NOMO-1 treated with dmso at 0.1 percent for 144 hours (cell line): ENCODE measurements around the gene TFIP11.
"Not testable (repeated sequence)": the region's sequence is repeated elsewhere in the genome, so short reads cannot be mapped to it uniquely, and the experiment has no call there.

Experiments
- DNase-seq: peaks from one replicate; lab custom pipeline; 2025; ENCODE audit not compliant: unreplicated experiment; lab: John Stamatoyannopoulos, UW

The TFIP11 gene

DNA sequence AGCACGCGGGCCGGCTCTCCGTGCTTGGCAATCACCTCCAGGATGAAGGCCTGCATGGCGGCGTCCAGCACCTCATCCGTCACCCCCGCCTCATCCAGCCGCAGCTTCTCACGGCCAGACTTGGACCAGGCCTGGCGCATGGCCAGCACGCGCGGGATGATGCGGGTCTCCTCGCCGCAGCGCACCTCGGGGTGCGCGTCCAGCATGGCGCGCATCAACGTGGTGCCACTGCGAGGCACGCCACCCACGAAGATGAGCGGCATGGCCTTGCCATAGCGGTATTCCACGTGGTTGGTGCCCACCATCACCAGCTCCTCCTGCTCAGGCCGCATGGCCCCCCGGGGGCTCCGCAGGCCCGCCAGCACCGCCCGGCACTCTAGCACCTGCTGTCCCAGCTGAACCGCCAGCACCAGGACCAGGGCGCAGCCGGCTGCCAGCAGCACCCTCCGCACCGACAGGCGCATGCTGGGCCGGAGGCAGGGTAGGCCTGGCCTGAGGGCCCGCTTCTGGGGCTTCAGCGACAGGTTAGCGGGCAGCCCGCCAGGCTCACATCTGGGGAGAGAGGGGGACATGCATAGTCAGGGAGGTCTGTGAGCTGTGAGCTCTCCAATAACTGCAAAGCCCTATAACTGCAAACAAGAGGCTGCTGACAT lies 29.0 kb upstream of the TFIP11 start:
- no peak for DNase-seq

- no peak for DNase-seq
Observed at GRCh38 chr22:26540119-26540518, 27.8 kb upstream of the TFIP11 start.

GRCh38 chr22:26536762-26537134 lies 24.5 kb upstream of the TFIP11 start:
- DNase-seq = no peak

- DNase-seq = no peak
Observed at GRCh38 chr22:26536056-26536761, 23.9 kb upstream of the TFIP11 start.

DNA sequence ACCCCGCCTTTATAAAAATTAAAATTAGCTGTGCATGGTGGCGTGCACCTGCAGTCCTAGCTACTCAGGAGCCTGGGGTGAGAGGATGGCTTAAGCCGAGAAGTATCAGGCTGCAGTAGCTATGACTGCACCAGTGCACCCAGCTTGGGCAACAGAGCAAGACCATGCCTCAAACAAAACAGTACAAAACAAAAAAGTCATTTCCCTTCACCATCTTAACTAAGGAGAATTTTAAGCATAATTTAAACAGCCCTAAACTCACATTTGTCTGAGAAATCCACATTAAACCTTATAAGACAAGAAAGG lies 23.3 kb upstream of the TFIP11 start:
- DNase-seq = no peak

DNA sequence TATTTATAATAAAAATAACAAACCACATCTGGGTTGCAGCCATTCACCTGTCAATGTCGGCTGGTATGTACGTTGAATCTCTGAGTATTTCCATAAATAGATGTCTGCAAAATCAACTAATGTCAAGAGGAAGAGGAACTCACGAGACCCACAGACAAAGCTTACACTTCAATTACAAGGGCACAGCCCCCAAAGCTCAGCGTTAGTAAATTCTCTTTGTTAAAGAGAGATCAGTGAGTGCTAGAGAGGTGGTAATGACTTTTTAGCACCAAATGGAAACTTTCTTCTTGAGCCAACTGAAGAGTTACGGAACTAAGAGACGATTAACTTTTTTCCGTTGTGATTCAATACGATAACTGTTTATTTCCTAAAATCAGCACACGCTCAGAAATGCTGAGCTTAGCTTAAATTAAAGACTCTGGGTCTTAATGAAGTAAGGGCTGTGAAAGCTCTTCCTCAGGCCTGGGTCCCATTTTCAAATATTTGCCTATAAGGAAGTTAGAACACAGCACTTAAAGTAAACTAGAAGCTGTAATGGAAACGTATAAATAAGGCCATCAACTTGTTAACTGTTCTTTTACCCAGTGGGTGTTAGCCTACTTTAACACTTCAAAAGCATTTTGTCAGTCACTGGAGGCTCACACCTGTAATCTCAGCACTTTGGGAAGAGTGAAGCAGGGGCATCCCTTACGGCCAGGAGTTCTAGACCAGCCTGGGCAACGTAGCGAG lies 22.8 kb upstream of the TFIP11 start:
- no peak for DNase-seq

GRCh38 chr22:26534171-26534855 lies 22.0 kb upstream of the TFIP11 start:
- no peak for DNase-seq

DNA sequence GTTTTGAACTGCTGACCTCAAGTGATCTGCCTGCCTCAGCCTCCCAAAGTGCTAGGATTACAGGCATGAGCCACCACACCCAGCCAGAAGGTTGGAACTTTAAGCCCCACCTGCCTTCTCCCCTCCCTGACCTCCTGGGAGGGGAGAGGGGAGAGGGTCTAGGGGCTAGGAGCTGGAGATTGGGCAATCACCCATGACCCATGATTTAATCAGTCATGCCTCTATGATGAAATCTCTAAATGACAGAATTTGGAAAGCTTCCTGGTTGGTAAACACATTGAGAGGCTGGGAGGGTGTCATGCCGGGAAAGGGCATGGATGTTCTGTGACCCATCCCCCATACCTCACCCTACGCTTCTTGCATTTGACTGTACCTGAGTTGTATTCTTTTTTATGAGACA lies 17.1 kb upstream of the TFIP11 start:
- no peak for DNase-seq

DNA sequence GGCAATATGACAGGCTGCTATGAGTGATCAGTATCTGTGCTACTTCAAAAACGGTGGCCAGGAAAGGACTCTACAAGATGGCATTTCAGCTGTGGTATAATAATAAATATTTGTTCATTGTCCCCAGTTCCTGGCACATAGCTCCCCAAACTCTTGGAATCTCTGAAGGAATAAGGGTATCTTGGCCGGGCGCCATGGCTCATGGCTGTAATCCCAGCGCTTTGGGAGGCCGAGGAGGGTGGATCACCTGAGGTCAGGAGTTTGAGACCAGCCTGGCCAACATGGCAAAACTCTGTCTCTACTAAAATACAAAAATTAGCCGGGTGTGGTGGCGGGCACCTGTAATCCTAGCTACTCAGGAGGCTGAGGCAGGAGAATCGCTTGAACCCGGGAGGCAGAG lies 16.2 kb upstream of the TFIP11 start:
- DNase-seq = not testable (repeated sequence)

- no peak for DNase-seq
Observed at GRCh38 chr22:26527574-26528465, 15.5 kb upstream of the TFIP11 start.

GRCh38 chr22:26527167-26527566 lies 14.9 kb upstream of the TFIP11 start:
- DNase-seq = no peak

DNA sequence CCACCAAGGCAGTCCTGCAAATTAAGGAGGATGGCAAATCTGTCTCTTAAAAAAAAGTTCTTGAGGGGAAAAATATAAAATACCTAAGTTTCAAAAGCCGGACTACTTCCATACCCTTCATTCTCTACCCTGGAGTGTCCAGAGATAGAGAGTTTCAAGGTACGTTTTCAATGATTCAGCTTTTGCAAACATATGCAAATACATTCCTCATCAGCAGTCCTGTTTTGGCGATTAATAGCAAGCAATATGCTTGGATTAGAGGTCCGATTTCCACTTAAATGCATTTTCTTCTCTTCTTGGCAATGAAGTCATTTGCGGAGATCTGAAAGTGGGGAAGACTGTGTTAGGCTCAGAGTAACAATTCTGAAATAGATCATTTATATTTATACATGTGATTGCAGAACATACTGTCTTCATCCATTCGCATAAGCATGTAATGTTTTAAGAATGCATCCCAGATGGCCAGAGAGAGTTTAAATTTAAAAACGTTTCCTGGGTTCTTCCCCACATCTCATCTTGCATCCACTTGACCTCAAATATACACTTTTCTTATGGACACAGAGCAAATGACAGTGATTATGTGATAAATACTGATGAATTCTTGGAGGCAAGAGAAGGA lies 13.8 kb upstream of the TFIP11 start:
- DNase-seq = no peak

- no peak for DNase-seq
Observed at GRCh38 chr22:26524870-26525269, 12.6 kb upstream of the TFIP11 start.

DNA sequence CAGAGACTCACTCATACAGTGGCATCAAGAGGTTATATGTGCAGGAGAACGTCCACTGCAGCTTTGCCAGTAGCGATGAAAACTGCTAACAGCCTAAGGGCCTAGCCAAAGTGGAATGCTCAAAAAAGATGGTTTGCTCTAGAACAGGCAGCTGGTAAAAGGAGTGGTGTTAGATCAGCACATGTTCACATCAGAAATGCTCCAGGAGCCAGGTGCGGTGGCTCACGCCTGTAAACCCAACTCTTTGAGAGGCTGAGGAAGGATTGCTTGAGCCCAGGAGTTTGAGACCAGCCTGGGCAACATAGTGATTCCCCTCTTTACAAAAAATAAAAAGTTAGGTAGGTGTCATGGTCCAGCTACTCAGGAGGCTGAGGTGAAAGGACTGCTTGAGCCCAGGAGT lies 10.3 kb upstream of the TFIP11 start:
- DNase-seq = no peak

DNA sequence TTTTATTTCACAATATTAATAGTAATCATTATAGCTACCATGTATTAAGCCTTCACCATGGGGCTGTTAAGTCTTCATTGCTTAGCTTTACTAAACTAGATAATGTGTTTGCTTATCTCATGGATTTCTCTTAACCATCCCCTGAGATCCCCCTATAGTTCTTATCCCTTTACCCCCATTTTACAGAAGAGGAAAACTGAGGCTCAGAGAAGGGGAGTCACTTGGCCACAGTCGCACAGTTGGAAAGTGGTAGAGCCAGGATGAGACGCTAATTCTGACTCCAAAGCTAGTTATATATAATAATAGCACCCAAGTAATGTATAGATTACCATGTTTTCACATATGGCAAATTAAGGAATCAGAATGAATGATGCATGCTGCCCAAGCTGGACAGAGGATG lies 9.7 kb upstream of the TFIP11 start:
- no peak for DNase-seq

DNA sequence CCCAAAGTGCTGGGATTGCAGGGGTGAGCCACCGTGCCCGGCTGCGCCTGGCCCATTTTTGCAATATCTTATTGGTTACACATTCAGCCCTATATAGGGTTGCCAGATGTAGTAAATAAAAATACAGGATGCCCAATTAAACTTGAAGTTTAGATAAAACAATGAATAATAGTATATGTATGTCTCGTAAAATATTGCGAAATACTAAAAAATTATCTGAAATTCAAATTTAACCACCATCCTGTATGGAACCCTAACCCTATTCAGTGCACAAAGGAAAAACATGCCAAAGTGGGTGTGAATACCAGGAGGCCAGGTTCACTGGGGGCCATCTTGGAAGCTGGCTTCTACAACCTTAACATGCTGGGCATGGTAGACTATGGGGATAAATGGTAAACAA lies 5.2 kb upstream of the TFIP11 start:
- no peak for DNase-seq

DNA sequence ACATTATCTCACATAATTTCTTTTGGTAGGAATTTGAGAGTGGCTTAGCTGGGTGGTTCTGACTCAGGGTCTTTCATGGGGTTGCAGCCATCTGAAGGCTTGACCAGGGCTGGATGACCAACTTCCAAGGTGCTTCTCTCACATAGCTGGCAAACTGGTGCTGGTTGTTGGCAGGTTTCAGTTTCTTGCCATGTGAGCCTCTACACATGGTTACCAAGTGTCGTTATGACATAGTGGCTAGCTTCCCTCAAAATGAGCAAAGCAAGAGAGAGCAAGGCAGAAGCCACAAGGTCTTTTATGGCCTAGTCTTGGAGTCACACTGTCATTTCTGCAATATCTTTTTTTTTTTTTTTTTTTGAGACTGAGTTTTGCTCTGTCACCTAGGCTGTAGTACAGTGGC lies 4.2 kb upstream of the TFIP11 start:
- DNase-seq = no peak

GRCh38 chr22:26515931-26516330 lies 3.7 kb upstream of the TFIP11 start:
- DNase-seq = no peak

GRCh38 chr22:26514419-26515161 lies 2.3 kb upstream of the TFIP11 start:
- no peak for DNase-seq

DNA sequence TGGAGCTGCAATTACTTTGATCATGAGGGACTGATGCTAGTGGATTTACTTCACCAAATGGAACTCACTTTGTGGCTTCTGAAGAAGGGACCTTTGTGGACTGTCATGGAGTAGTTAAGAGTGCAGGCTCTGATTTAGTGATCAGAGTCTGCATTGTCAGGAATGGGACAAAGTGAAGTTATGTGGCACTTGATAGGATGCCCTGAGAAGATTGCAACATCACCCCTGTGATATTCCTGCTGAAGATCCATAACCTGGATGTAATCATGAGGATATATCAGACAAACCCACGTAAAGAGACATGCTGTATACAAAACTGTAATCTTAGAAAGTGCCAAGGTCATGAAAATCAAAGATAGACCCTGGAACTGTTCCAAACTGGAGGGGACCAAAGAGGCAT lies 1.6 kb upstream of the TFIP11 start:
- no peak for DNase-seq
